ENCODE data around the gene NBEAL1.
"Not testable (repeated sequence)": the region's sequence is repeated elsewhere in the genome, so short reads cannot be mapped to it uniquely, and the experiment has no call there.

The NBEAL1 gene

GRCh38 chr2:203061346-203061745 is 46.7 kb downstream of the NBEAL1 start:
- Histone ChIP-seq H3K4me3 (ENCODE audit: insufficient read depth, low read depth, low read length, poor library complexity, severe bottlenecking) (no peak overlapping the region), H3K9me3 (ENCODE audit: control insufficient read depth, low read length) (no peaks in the 10 kb centered on the region), H3K27me3 (replicated peaks; ENCODE audit: control insufficient read depth, insufficient read depth, low read length, poor library complexity, severe bottlenecking) (no peaks in the 10 kb centered on the region), H3K4me1 (ENCODE audit: control insufficient read depth, insufficient read depth, low read length, poor library complexity, severe bottlenecking) (no peaks in the 10 kb centered on the region), H3K36me3 (ENCODE audit: control insufficient read depth, insufficient read depth, low read length) (no peaks in the 10 kb centered on the region), H3K27ac (ENCODE audit: insufficient read depth, low read length, poor library complexity, severe bottlenecking) (no peak overlapping the region)
- no peak for DNase-seq

GRCh38 chr2:203062126-203062525 is 47.5 kb downstream of the NBEAL1 start:
- no peaks in the 10 kb centered on the region for H3K36me3 ChIP-seq (ENCODE audit: control insufficient read depth, insufficient read depth, low read length)
- H3K4me1 ChIP-seq (ENCODE audit: control insufficient read depth, insufficient read depth, low read length, poor library complexity, severe bottlenecking) = no peaks in the 10 kb centered on the region
- no peak overlapping the region for H3K4me3 ChIP-seq (ENCODE audit: insufficient read depth, low read depth, low read length, poor library complexity, severe bottlenecking)
- H3K27me3 ChIP-seq (replicated peaks; ENCODE audit: control insufficient read depth, insufficient read depth, low read length, poor library complexity, severe bottlenecking) = no peaks in the 10 kb centered on the region
- no peak for DNase-seq
- no peak overlapping the region for H3K27ac ChIP-seq (ENCODE audit: insufficient read depth, low read length, poor library complexity, severe bottlenecking)
- no peaks in the 10 kb centered on the region for H3K9me3 ChIP-seq (ENCODE audit: control insufficient read depth, low read length)

GRCh38 chr2:203066519-203067091 is 51.9 kb downstream of the NBEAL1 start:
- not testable (repeated sequence) for H3K27ac ChIP-seq (ENCODE audit: insufficient read depth, low read length, poor library complexity, severe bottlenecking); H3K4me3 ChIP-seq (ENCODE audit: insufficient read depth, low read depth, low read length, poor library complexity, severe bottlenecking); H3K27me3 ChIP-seq (replicated peaks; ENCODE audit: control insufficient read depth, insufficient read depth, low read length, poor library complexity, severe bottlenecking); H3K9me3 ChIP-seq (ENCODE audit: control insufficient read depth, low read length); H3K4me1 ChIP-seq (ENCODE audit: control insufficient read depth, insufficient read depth, low read length, poor library complexity, severe bottlenecking); H3K36me3 ChIP-seq (ENCODE audit: control insufficient read depth, insufficient read depth, low read length); DNase-seq

GRCh38 chr2:203070701-203071100 is 56.0 kb downstream of the NBEAL1 start:
- Histone ChIP-seq H3K27me3 (replicated peaks; ENCODE audit: control insufficient read depth, insufficient read depth, low read length, poor library complexity, severe bottlenecking) (no peaks in the 10 kb centered on the region), H3K36me3 (ENCODE audit: control insufficient read depth, insufficient read depth, low read length) (no peaks in the 10 kb centered on the region), H3K4me1 (ENCODE audit: control insufficient read depth, insufficient read depth, low read length, poor library complexity, severe bottlenecking) (no peaks in the 10 kb centered on the region), H3K27ac (ENCODE audit: insufficient read depth, low read length, poor library complexity, severe bottlenecking) (no peak overlapping the region), H3K4me3 (ENCODE audit: insufficient read depth, low read depth, low read length, poor library complexity, severe bottlenecking) (no peak overlapping the region), H3K9me3 (ENCODE audit: control insufficient read depth, low read length) (no peaks in the 10 kb centered on the region)
- no peak for DNase-seq

- H3K27me3 ChIP-seq (replicated peaks; ENCODE audit: control insufficient read depth, insufficient read depth, low read length, poor library complexity, severe bottlenecking) = no peaks in the 10 kb centered on the region
Observed at GRCh38 chr2:203071148-203071547, 56.5 kb downstream of the NBEAL1 start.

GRCh38 chr2:203072371-203072770 is 57.7 kb downstream of the NBEAL1 start:
- H3K36me3 ChIP-seq (ENCODE audit: control insufficient read depth, insufficient read depth, low read length) = no peaks in the 10 kb centered on the region
- H3K4me3 ChIP-seq (ENCODE audit: insufficient read depth, low read depth, low read length, poor library complexity, severe bottlenecking) = no peak overlapping the region
- no peaks in the 10 kb centered on the region for H3K4me1 ChIP-seq (ENCODE audit: control insufficient read depth, insufficient read depth, low read length, poor library complexity, severe bottlenecking)
- no peak for DNase-seq
- no peaks in the 10 kb centered on the region for H3K27me3 ChIP-seq (replicated peaks; ENCODE audit: control insufficient read depth, insufficient read depth, low read length, poor library complexity, severe bottlenecking)
- H3K27ac ChIP-seq (ENCODE audit: insufficient read depth, low read length, poor library complexity, severe bottlenecking) = no peak overlapping the region
- H3K9me3 ChIP-seq (ENCODE audit: control insufficient read depth, low read length) = no peaks in the 10 kb centered on the region

More at GRCh38 chr2:203071148-203071547, 56.5 kb downstream of the NBEAL1 start:
- Histone ChIP-seq H3K9me3 (ENCODE audit: control insufficient read depth, low read length) (no peaks in the 10 kb centered on the region), H3K36me3 (ENCODE audit: control insufficient read depth, insufficient read depth, low read length) (no peaks in the 10 kb centered on the region), H3K4me3 (ENCODE audit: insufficient read depth, low read depth, low read length, poor library complexity, severe bottlenecking) (no peak overlapping the region), H3K4me1 (ENCODE audit: control insufficient read depth, insufficient read depth, low read length, poor library complexity, severe bottlenecking) (no peaks in the 10 kb centered on the region), H3K27ac (ENCODE audit: insufficient read depth, low read length, poor library complexity, severe bottlenecking) (no peak overlapping the region)
- DNase-seq = no peak

- H3K9me3 ChIP-seq (ENCODE audit: control insufficient read depth, low read length) = no peaks in the 10 kb centered on the region
- H3K27ac ChIP-seq (ENCODE audit: insufficient read depth, low read length, poor library complexity, severe bottlenecking) = no peak overlapping the region
- H3K4me3 ChIP-seq (ENCODE audit: insufficient read depth, low read depth, low read length, poor library complexity, severe bottlenecking) = no peak overlapping the region
- no peaks in the 10 kb centered on the region for H3K36me3 ChIP-seq (ENCODE audit: control insufficient read depth, insufficient read depth, low read length)
- no peaks in the 10 kb centered on the region for H3K27me3 ChIP-seq (replicated peaks; ENCODE audit: control insufficient read depth, insufficient read depth, low read length, poor library complexity, severe bottlenecking)
- no peak for DNase-seq
- H3K4me1 ChIP-seq (ENCODE audit: control insufficient read depth, insufficient read depth, low read length, poor library complexity, severe bottlenecking) = no peaks in the 10 kb centered on the region
Observed at GRCh38 chr2:203077451-203077850, 62.8 kb downstream of the NBEAL1 start.

GRCh38 chr2:203080447-203081045 is 65.9 kb downstream of the NBEAL1 start:
- H3K4me1 ChIP-seq (ENCODE audit: control insufficient read depth, insufficient read depth, low read length, poor library complexity, severe bottlenecking) = no peaks in the 10 kb centered on the region
- H3K27ac ChIP-seq (ENCODE audit: insufficient read depth, low read length, poor library complexity, severe bottlenecking) = no peak overlapping the region
- H3K36me3 ChIP-seq (ENCODE audit: control insufficient read depth, insufficient read depth, low read length) = no peaks in the 10 kb centered on the region
- no peak overlapping the region for H3K4me3 ChIP-seq (ENCODE audit: insufficient read depth, low read depth, low read length, poor library complexity, severe bottlenecking)
- no peaks in the 10 kb centered on the region for H3K9me3 ChIP-seq (ENCODE audit: control insufficient read depth, low read length)
- H3K27me3 ChIP-seq (replicated peaks; ENCODE audit: control insufficient read depth, insufficient read depth, low read length, poor library complexity, severe bottlenecking) = no peaks in the 10 kb centered on the region
- no peak for DNase-seq

GRCh38 chr2:203083328-203083727 is 68.7 kb downstream of the NBEAL1 start:
- H3K9me3 ChIP-seq (ENCODE audit: control insufficient read depth, low read length) = no peaks in the 10 kb centered on the region
- no peak overlapping the region for H3K4me3 ChIP-seq (ENCODE audit: insufficient read depth, low read depth, low read length, poor library complexity, severe bottlenecking)
- no peaks in the 10 kb centered on the region for H3K36me3 ChIP-seq (ENCODE audit: control insufficient read depth, insufficient read depth, low read length)
- no peak overlapping the region for H3K27ac ChIP-seq (ENCODE audit: insufficient read depth, low read length, poor library complexity, severe bottlenecking)
- H3K4me1 ChIP-seq (ENCODE audit: control insufficient read depth, insufficient read depth, low read length, poor library complexity, severe bottlenecking) = no peaks in the 10 kb centered on the region
- no peak for DNase-seq
- no peaks in the 10 kb centered on the region for H3K27me3 ChIP-seq (replicated peaks; ENCODE audit: control insufficient read depth, insufficient read depth, low read length, poor library complexity, severe bottlenecking)

GRCh38 chr2:203086381-203086780 is 71.7 kb downstream of the NBEAL1 start:
- DNase-seq; H3K4me3 ChIP-seq (ENCODE audit: insufficient read depth, low read depth, low read length, poor library complexity, severe bottlenecking); H3K9me3 ChIP-seq (ENCODE audit: control insufficient read depth, low read length); H3K4me1 ChIP-seq (ENCODE audit: control insufficient read depth, insufficient read depth, low read length, poor library complexity, severe bottlenecking); H3K27ac ChIP-seq (ENCODE audit: insufficient read depth, low read length, poor library complexity, severe bottlenecking); H3K36me3 ChIP-seq (ENCODE audit: control insufficient read depth, insufficient read depth, low read length); H3K27me3 ChIP-seq (replicated peaks; ENCODE audit: control insufficient read depth, insufficient read depth, low read length, poor library complexity, severe bottlenecking): not testable (repeated sequence)

Measured in effector memory CD4-positive, alpha-beta T cell (primary cell).